ENCODE results near the gene IKBKE. TPM values are rescaled to one million over a fixed set of nuclear protein-coding genes. Genes with fewer than 3 reads are reported as not detected.
A peak's percentile ranks its signal among the peaks of the same experiment; 100 is the strongest.
"Not testable (repeated sequence)": the region's sequence is repeated elsewhere in the genome, so short reads cannot be mapped to it uniquely, and the experiment has no call there.

Gene IKBKE
- total RNA-seq, 1 donor from 2014 or later = 15.6 TPM

- no peak for DNase-seq (ENCODE audit: low read depth)
- TF ChIP-seq CTCF (conservative IDR thresholded peaks at IDR 0.05; ENCODE audit: low read depth, low read length) = no peak
- no peak overlapping the region for H3K4me3 ChIP-seq (ENCODE audit: low read depth, low read length)
These were observed 8.5 kb downstream of the IKBKE start for GRCh38 chr1:206478746-206479145.

DNA sequence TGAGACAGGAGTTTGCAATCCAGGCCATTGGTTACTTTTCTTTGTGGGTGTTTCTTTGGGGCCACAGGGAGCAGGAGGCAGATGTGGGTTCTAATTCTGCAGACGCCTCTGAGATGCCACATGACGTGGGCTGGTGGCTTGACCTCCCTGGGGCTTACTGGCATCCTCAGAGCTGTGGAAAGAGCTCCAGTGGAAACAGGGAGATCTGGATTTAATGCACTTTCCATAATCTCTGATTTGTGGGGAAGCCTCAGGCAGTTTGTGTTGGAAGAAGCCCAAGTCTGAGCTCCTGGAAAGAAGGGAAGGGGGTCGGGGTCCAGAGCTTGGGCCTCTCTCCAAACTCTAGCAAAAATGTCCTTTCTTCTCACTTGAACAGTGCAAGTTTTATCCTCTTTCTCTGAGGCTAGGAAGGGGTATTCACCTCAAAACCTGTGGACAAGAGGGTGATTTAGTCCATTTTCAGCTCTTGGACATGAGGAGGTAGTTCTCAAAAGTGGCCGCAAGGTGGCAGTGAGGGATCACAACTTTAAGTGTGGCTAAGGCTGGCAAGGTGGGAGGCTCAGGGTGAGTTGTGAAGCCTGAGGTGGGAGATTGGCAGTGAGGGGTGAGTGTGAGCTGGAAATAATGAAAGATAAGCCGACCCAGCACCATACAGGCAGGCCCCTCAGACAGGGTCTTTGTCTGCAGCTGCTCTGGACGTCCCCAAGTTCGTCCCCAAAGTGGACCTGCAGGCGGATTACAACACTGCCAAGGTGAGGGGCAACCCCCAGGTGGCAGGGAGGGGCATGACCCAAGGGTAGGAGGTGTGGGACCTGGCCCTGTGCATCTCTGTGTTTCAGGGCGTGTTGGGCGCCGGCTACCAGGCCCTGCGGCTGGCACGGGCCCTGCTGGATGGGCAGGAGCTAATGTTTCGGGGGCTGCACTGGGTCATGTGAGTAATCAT lies 9.2 kb downstream of the IKBKE start:
- no peak for DNase-seq (ENCODE audit: low read depth)
- peak; percentile 85 for TF ChIP-seq CTCF (conservative IDR thresholded peaks at IDR 0.05; ENCODE audit: low read depth, low read length)
- no peak overlapping the region for H3K4me3 ChIP-seq (ENCODE audit: low read depth, low read length)

- no peak for TF ChIP-seq CTCF (conservative IDR thresholded peaks at IDR 0.05; ENCODE audit: low read depth, low read length)
- no peak for DNase-seq (ENCODE audit: low read depth)
- no peak overlapping the region for H3K4me3 ChIP-seq (ENCODE audit: low read depth, low read length)
These were observed 9.9 kb downstream of the IKBKE start for GRCh38 chr1:206480211-206480610.

DNA sequence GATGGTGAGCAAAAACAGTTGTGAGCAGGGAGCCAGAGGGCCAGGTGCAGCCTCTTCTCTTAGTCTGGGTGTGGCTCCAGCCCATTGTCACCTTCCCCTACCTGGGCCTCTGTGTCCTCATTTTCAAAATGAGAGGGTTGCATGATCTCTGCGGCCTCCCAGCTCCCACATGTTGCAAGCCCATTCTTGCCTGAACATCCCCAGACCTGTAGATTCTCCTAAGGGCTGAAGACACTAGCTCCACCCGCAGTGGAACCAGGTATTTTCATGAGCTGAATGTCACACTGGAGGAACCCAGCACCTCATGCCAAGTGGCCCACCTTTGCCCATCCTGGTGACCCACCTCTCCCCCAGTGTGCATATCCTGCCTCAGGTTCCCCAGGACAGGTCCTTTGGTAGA lies 12.3 kb downstream of the IKBKE start:
- no peak for TF ChIP-seq CTCF (conservative IDR thresholded peaks at IDR 0.05; ENCODE audit: low read depth, low read length)
- no peak for DNase-seq (ENCODE audit: low read depth)
- H3K4me3 ChIP-seq (ENCODE audit: low read depth, low read length) = no peak overlapping the region

GRCh38 chr1:206483864-206484263 lies 13.6 kb downstream of the IKBKE start:
- DNase-seq (ENCODE audit: low read depth); H3K4me3 ChIP-seq (ENCODE audit: low read depth, low read length): not testable (repeated sequence)

DNA sequence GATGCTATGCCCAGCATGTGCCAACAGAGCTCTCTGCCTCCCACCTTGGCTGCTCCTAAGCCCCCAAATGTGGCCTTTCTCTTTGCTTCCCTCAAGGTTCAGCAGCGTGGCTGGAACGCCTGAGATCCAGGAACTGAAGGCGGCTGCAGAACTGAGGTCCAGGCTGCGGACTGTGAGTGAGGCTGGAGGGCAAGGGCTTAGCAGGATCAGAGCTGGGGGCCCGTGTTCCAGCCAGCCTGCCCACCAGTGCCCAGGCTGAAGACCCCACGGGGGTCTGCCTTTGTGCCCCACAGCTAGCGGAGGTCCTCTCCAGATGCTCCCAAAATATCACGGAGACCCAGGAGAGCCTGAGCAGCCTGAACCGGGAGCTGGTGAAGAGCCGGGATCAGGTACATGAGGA lies 14.6 kb downstream of the IKBKE start:
- no peak for TF ChIP-seq CTCF (conservative IDR thresholded peaks at IDR 0.05; ENCODE audit: low read depth, low read length)
- no peak for DNase-seq (ENCODE audit: low read depth)
- no peak overlapping the region for H3K4me3 ChIP-seq (ENCODE audit: low read depth, low read length)

DNA sequence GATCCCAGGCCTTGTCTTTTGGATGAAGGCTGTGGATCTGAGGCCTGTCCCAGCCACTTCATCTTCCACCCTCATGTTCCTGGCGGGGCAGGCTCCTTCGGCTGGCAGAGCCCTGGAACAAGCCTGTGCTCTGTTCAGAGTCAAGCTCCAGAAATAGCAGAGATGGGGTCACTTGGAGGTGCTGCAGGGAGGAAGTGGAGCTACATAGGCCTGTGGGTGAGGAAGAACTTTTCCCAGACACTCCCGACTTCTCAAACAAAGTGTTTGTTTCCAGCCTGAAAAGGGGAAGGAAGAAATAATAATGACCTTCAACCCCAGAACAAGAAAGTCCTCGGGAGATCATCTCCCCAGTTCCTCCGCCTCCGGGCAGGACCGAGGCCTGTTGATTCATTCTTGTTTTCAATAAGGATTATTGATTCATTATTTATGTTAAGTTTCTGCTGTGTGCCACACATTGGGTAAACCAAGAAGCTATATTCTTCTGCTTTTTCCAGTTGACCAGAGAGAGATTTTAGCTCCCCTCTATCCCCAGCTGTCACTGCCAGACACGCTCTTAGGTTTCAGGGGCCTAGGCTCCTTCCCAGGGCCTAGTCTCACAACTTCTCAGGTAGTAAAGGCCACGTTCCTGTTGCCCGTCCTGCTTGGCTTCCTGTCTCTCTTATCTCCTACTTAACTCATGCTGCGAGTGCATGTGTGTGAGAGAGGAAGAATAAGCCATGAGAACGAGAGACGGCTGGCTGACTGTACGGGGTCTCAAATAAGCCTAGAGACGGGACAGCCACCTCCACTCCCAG lies 16.9 kb downstream of the IKBKE start:
- no peak for DNase-seq (ENCODE audit: low read depth)
- no peak for TF ChIP-seq CTCF (conservative IDR thresholded peaks at IDR 0.05; ENCODE audit: low read depth, low read length)
- no peak overlapping the region for H3K4me3 ChIP-seq (ENCODE audit: low read depth, low read length)

All from epithelial cell of proximal tubule (primary cell).